H9 (cell line): ENCODE results near the gene YWHAQ. TPM values are rescaled to one million over a fixed set of nuclear protein-coding genes. Genes with fewer than 3 reads are reported as not detected.

Source experiments
- DNase-seq: peaks from one replicate; pipeline ENCODE4 v3.0.0-alpha.2; 2017
- H2AFZ ChIP-seq: one replicate; pipeline ENCODE4 v1.6.1; 2013; ENCODE audit warnings: mild to moderate bottlenecking, low read length, control low read depth, moderate library complexity
- H2AK5ac ChIP-seq: 2 replicates; pipeline ENCODE4 v1.6.1; 2013; ENCODE audit warnings: low read length, control low read depth, mixed read lengths; ENCODE audit not compliant: insufficient read length
- H2BK120ac ChIP-seq: one replicate; pipeline ENCODE4 v1.6.1; 2013; ENCODE audit warnings: low read depth, mild to moderate bottlenecking, low read length, control low read depth, inconsistent platforms; ENCODE audit not compliant: poor library complexity, severe bottlenecking
- H2BK12ac ChIP-seq: 2 replicates; pipeline ENCODE4 v1.6.1; 2013; ENCODE audit warnings: low read length, control low read depth, mixed read lengths, low read depth; ENCODE audit not compliant: insufficient read length
- H2BK15ac ChIP-seq: 2 replicates; pipeline ENCODE4 v1.6.1; 2013; ENCODE audit warnings: low read depth, low read length, control low read depth
- H2BK20ac ChIP-seq: one replicate; pipeline ENCODE4 v1.6.1; 2013; ENCODE audit warnings: low read depth, mild to moderate bottlenecking, low read length, control low read depth, inconsistent platforms; ENCODE audit not compliant: poor library complexity, severe bottlenecking
- H2BK5ac ChIP-seq: 2 replicates; pipeline ENCODE4 v1.6.1; 2013; ENCODE audit warnings: low read length, control low read depth, mixed read lengths; ENCODE audit not compliant: insufficient read length
- H3K14ac ChIP-seq: 2 replicates; pipeline ENCODE4 v1.6.1; 2013; ENCODE audit warnings: low read length, control low read depth; ENCODE audit not compliant: insufficient read depth
- H3K18ac ChIP-seq: 2 replicates; pipeline ENCODE4 v1.6.1; 2013; ENCODE audit warnings: low read depth, mild to moderate bottlenecking, mixed read lengths, low read length, control low read depth; ENCODE audit not compliant: insufficient read length
- H3K23ac ChIP-seq: 2 replicates; pipeline ENCODE4 v1.6.1; 2013; ENCODE audit warnings: low read length, control low read depth, mixed read lengths, low read depth; ENCODE audit not compliant: insufficient read length
- H3K23me2 ChIP-seq: 2 replicates; pipeline ENCODE4 v1.6.1; 2013; ENCODE audit warnings: low read depth, mild to moderate bottlenecking, mixed read lengths, low read length, control low read depth; ENCODE audit not compliant: insufficient read length, poor library complexity, severe bottlenecking
- H3K27ac ChIP-seq: 2 replicates; pipeline ENCODE4 v1.5.1; 2013; ENCODE audit warnings: low read length, control low read depth, mixed read lengths, low read depth; ENCODE audit not compliant: insufficient read length
- H3K27me3 ChIP-seq: 2 replicates; pipeline ENCODE4 v1.6.1; 2013; ENCODE audit warnings: low read length, control low read depth, inconsistent platforms; ENCODE audit not compliant: insufficient read depth
- H3K4ac ChIP-seq: 2 replicates; pipeline ENCODE4 v1.6.1; 2013; ENCODE audit warnings: low read depth, mild to moderate bottlenecking, control low read depth, inconsistent platforms, low read length, moderate library complexity
- H3K4me1 ChIP-seq: 2 replicates; pipeline ENCODE4 v1.6.1; 2013; ENCODE audit warnings: low read length, control low read depth, inconsistent platforms; ENCODE audit not compliant: insufficient read depth
- H3K4me2 ChIP-seq: 2 replicates; pipeline ENCODE4 v1.6.1; 2013; ENCODE audit warnings: low read length, control low read depth, mixed read lengths; ENCODE audit not compliant: insufficient read length, insufficient read depth
- H3K56ac ChIP-seq: 2 replicates; pipeline ENCODE4 v1.6.1; 2013; ENCODE audit warnings: low read depth, mild to moderate bottlenecking, mixed read lengths, low read length, control low read depth; ENCODE audit not compliant: insufficient read length
- H3K79me1 ChIP-seq: 2 replicates; pipeline ENCODE4 v1.6.1; 2013; ENCODE audit warnings: low read depth, mild to moderate bottlenecking, moderate library complexity, low read length, control low read depth, inconsistent platforms; ENCODE audit not compliant: insufficient read depth, poor library complexity, severe bottlenecking
- H3K79me2 ChIP-seq: 2 replicates; pipeline ENCODE4 v1.6.1; 2013; ENCODE audit warnings: low read length, control low read depth, inconsistent platforms; ENCODE audit not compliant: insufficient read depth
- H3K9ac ChIP-seq: 2 replicates; pipeline ENCODE4 v1.6.1; 2013; ENCODE audit warnings: low read length, control low read depth, mixed read lengths; ENCODE audit not compliant: insufficient read length; ENCODE audit errors: extremely low read depth
- H3K9me3 ChIP-seq: one replicate; pipeline ENCODE4 v1.6.1; 2013; ENCODE audit warnings: low read depth, low read length, inconsistent platforms; ENCODE audit not compliant: control insufficient read depth
- H3T11ph ChIP-seq: one replicate; pipeline ENCODE4 v1.6.1; 2013; ENCODE audit warnings: mild to moderate bottlenecking, low read length, control low read depth, inconsistent platforms
- H4K20me1 ChIP-seq: one replicate; pipeline ENCODE4 v1.6.1; 2013; ENCODE audit not compliant: control insufficient read depth, insufficient read length, insufficient read depth
- H4K5ac ChIP-seq: 2 replicates; pipeline ENCODE4 v1.6.1; 2013; ENCODE audit warnings: low read depth, mild to moderate bottlenecking, mixed read lengths, low read length, control low read depth; ENCODE audit not compliant: insufficient read length
- H4K8ac ChIP-seq: replicated peaks from 2 replicates; pipeline ENCODE4 v1.6.1; 2013; ENCODE audit warnings: low read length, control low read depth, mixed read lengths, low read depth; ENCODE audit not compliant: insufficient read length
- H4K91ac ChIP-seq: 2 replicates; pipeline ENCODE4 v1.6.1; 2013; ENCODE audit warnings: low read depth, mild to moderate bottlenecking, moderate library complexity, mixed read lengths, low read length, control low read depth; ENCODE audit not compliant: insufficient read length
- H3K27ac Mint-ChIP-seq, 3 experiments: 2 replicates in 2 of 3; 3 replicates in 1 of 3; pipeline ENCODE4 v1.8.0; 2020 to 2021; ENCODE audit warnings: mixed read lengths in 3 of 3, mild to moderate bottlenecking in 1 of 3, moderate library complexity in 1 of 3
- H3K27me3 Mint-ChIP-seq: 2 replicates; pipeline ENCODE4 v1.8.0; 2021; ENCODE audit warnings: low read depth, mild to moderate bottlenecking, moderate library complexity, mixed read lengths
- H3K36me3 Mint-ChIP-seq, 3 experiments: 2 replicates in 2 of 3; 3 replicates in 1 of 3; pipeline ENCODE4 v1.8.0; 2020 to 2021; ENCODE audit warnings: low read depth in 3 of 3, mixed read lengths in 3 of 3; ENCODE audit not compliant: insufficient read depth in 1 of 3
- H3K4me1 Mint-ChIP-seq, 2 experiments: 2 replicates each; pipeline ENCODE4 v1.8.0; 2020; ENCODE audit warnings: mixed read lengths in 2 of 2
- H3K4me3 Mint-ChIP-seq, 2 experiments: 2 replicates in 1 of 2; 3 replicates in 1 of 2; pipeline ENCODE4 v1.8.0; 2020 to 2021; ENCODE audit warnings: mild to moderate bottlenecking in 2 of 2, mixed read lengths in 2 of 2, moderate library complexity in 1 of 2
- H3K9me3 Mint-ChIP-seq, 2 experiments: 2 replicates in 1 of 2; 3 replicates in 1 of 2; pipeline ENCODE4 v1.8.0; 2020; ENCODE audit warnings: mild to moderate bottlenecking in 2 of 2, mixed read lengths in 2 of 2, moderate library complexity in 1 of 2
- WGBS: extraction: QIAGEN DNeasy Blood & Tissue Kit; methylation state at CpG from one replicate; pipeline ENCODE4 v1.1.7; 2013; ENCODE audit warnings: missing lambda C conversion rate, low lambda C conversion rate, mixed read lengths; ENCODE audit not compliant: insufficient read length; ENCODE audit errors: extremely low coverage; 5-methylcytosine and 5-hydroxymethylcytosine counted together
- total RNA-seq: library from RNA; stranded (reverse); gene quantifications from 2 replicates; pipeline ENCODE4 v1.2.1, GENCODE V29; 2021
- TF ChIP-seq, protein P1 (sequence below): fragments of 200-600 bp; sonication (generic); conservative IDR thresholded peaks from 3 replicates; pipeline ENCODE4 v1.8.0; 2021; ENCODE audit warnings: antibody characterized with exemption, mild to moderate bottlenecking

Gene YWHAQ
- total RNA-seq, 1 experiment from 2014 or later = 374 TPM

DNA sequence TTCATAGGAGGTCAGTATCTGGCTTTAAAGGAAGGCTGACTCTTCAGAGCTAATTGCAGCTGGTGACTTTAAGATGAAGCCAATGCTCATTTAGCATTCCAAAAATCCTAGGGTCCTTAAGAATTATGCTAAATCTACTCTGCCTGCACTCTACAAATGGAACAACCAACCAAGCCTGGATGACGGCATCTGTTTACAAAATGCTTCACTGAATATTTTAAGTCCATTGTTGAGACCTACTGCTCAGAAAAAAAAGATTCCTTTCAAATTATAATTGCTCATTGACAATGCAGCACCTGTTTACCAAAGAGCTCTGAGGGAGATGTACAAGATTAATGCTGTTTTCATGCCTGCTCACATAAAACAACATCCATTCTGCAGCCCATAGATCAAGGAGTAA, 31.4 kb downstream of the YWHAQ start:
- no peak overlapping the region for H2BK120ac ChIP-seq
- TF ChIP-seq, protein P1, sequence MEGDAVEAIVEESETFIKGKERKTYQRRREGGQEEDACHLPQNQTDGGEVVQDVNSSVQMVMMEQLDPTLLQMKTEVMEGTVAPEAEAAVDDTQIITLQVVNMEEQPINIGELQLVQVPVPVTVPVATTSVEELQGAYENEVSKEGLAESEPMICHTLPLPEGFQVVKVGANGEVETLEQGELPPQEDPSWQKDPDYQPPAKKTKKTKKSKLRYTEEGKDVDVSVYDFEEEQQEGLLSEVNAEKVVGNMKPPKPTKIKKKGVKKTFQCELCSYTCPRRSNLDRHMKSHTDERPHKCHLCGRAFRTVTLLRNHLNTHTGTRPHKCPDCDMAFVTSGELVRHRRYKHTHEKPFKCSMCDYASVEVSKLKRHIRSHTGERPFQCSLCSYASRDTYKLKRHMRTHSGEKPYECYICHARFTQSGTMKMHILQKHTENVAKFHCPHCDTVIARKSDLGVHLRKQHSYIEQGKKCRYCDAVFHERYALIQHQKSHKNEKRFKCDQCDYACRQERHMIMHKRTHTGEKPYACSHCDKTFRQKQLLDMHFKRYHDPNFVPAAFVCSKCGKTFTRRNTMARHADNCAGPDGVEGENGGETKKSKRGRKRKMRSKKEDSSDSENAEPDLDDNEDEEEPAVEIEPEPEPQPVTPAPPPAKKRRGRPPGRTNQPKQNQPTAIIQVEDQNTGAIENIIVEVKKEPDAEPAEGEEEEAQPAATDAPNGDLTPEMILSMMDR = no peak

More for the DNA sequence above, 31.4 kb downstream of the YWHAQ start:
- Mint-ChIP-seq H3K36me3 (peaks cover 41 to 50% (median 49%) of the 10 kb centered on the region in 3 experiments), H3K9me3 (peaks cover 20 to 27% of the 10 kb centered on the region in 2 experiments), H3K4me3 (no peak overlapping the region), H3K27me3 (no peaks in the 10 kb centered on the region), H3K4me1 (peaks cover 4 to 27% of the 10 kb centered on the region in 2 experiments; a peak in 2 of 4 replicates), H3K27ac (no peak overlapping the region)
- Histone ChIP-seq H3K23ac (no peak overlapping the region), H2AFZ (no peak overlapping the region), H3K79me2 (peaks cover 21% of the 10 kb centered on the region; the same call in 1 of the 2 replicates), H2BK15ac (no peak overlapping the region), H3K56ac (no peak overlapping the region), H3K9me3 (no peaks in the 10 kb centered on the region), H2BK12ac (no peak overlapping the region), H3K4ac (no peak overlapping the region), H4K91ac (no peak overlapping the region), H3K27ac (no peak overlapping the region), H4K8ac (no peak overlapping the region), H4K5ac (no peak overlapping the region), H3K4me1 (no peaks in the 10 kb centered on the region; the same call in 1 of the 2 replicates), H3K79me1 (peaks cover 9% of the 10 kb centered on the region), H3K18ac (no peak overlapping the region), H2AK5ac (no peak overlapping the region), H2BK20ac (no peak overlapping the region), H3K27me3 (no peaks in the 10 kb centered on the region), H3K23me2 (no peaks in the 10 kb centered on the region), H4K20me1 (no peaks in the 10 kb centered on the region), H3K14ac (no peak overlapping the region), H3T11ph (no peak overlapping the region), H3K9ac (no peak overlapping the region), H2BK5ac (no peak overlapping the region), H3K4me2 (no peak overlapping the region)
- DNase-seq = no peak
- no CpG with 5 or more reads among the region's 1 CpG for WGBS
